T-helper 1 cell (primary cell): ENCODE results near the gene UBE2I.

Experiments used
- DNase-seq, 5 donors: peaks; one replicate each; pipeline ENCODE4 v3.0.0-alpha.2; 2012 to 2020

The UBE2I gene

DNA sequence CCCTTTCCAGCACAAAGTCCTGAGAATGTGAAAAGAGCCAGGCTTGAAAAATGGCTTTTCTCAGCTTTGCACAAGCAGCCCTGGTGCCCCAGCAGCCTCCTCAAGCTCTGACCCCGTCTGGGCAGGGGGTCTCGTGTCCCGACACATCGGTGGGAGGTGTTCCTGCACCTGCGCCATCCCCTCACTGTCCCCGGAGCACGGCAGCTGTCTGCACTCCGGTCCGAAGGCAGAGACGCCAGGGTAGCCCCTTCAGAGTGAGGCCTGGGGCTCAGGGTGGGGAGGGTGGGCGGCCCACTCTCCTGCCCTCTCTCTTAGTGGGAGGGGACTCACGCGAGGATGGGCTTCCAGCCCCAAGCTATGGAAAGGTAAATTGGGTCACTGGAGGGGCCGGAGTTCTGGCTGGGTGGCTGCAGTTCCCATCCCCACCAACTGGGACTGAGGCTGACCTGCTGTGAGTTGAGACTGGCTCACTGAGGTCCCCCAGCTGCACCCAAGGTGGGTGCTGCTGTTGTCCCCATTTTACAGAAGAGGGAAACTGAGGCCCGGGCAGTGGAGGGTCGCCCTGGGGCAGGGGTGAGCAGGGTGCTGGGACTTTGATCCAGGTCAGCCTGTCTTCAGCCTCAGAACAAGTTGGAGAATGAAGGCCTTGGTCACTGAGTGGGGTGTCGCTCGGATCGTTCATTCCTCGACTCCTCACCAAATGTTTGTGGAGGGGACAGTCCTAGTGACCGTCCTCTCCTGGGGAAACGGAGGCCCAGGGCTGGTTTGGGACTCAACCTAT is 21.7 kb downstream of the UBE2I start:
- DNase-seq = no peak

DNA sequence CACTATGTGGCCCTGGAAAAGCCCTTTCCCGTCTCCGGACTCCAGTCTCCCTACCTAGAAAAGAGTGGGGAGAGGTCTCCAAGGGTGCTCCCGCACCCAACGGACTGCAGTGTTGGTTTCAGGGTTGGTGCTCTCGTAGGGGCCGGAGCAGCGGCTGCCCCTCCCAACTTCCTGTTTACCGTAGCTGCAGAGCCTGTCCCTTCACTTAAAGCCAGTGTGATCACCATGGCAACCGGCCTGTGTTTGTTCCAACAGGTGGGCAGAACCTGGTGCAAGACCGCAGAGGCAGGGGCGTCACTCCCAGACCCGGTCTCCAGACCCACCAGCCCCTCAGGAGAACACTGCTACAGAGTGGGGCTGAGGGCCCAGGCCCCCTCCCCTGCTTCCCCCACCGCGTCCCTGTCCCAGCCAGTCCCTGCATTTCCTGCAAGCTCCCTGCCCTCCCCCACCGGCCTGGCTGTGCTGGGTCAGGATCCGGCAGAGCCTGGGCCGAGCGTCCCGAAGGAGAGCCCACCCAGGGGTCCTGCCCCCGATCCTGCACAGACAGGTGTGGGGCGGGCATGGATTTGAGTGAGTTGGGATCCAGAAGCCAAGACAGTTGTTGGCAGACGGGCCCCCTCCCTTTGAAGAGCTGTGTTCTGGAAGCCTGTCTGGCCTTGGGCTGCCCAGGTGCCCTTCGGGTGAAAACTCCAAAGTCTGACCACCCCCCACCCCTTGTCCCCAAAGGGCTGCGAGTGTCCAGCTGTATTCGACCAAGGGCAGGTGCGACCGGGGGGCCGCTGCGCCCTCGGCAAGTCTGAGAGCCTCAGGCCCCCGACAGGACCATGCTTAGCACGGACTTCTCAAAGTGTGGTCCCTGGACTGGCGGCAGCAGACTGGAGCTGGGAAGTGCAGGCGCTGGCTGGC is 22.5 kb downstream of the UBE2I start:
- peak in 4 of 5 donors; percentile 33 to 55 (median 42) for DNase-seq

DNA sequence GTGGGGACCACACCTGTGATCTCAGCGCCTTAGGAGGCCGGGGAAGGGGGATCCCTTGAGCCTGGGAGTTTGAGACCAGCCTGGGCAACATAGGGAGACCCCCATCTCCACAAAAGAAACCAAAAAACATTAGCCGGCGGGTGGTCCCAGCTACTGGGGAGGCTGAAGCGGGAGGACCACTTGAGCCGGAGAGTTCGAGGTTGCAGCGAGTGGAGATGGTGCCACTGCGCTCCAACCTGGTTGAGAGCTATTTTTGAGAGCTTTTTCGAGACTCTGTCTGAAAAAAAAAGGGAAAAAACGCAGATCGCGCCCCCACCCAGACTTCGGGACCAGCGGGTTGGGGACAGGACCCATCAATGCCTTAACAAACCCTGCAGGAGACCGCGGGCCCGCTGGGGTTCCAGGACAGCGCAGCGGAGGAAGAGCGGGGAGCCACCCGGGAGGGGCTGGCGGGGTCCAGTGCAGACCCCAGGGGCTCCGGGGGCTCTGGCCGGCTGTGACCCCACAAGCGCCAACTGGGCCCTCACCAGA is 23.2 kb downstream of the UBE2I start:
- no peak for DNase-seq

DNA sequence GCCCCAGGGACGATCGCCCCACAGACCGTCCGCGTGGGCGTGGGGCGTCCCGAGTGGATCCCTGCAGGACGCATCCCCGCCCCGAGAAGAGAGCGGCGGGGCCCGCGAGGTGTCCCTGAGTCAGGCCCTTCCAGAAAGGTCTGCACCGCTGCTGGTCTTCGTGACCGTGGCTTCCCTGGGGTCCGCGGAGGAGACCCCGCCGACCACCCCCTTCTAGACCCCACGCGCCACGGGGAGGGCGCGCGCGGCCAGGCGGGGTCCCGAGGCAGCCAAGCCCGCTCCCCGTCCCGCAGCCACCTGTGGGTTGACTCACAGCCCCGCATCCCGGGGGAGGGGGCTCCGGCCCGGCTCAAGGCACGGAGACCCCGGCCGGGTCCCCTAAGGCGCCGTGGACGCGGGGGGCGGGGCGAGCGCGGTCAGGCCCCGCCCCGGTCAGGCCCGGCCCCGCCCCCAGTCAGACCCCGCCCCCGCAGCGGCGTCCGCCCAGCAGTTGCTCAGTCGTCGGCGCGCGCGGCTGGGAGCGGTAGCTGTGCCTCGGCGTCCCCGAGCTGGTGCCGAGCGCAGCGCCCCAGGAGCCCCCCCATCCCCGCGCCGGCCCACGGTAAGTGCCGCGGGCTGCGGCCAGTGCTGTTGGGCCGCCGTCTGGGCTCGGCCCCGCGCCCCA is 23.8 kb downstream of the UBE2I start, which contains the start of gene BAIAP3:
BAIAP3 (plus strand) TSS at position 497 of the 664 bp plus-strand sequence. CDS start 4,905 bp downstream, outside the sequence.
- peak in 4 of 5 donors; percentile 26 to 59 (median 46) for DNase-seq

DNA sequence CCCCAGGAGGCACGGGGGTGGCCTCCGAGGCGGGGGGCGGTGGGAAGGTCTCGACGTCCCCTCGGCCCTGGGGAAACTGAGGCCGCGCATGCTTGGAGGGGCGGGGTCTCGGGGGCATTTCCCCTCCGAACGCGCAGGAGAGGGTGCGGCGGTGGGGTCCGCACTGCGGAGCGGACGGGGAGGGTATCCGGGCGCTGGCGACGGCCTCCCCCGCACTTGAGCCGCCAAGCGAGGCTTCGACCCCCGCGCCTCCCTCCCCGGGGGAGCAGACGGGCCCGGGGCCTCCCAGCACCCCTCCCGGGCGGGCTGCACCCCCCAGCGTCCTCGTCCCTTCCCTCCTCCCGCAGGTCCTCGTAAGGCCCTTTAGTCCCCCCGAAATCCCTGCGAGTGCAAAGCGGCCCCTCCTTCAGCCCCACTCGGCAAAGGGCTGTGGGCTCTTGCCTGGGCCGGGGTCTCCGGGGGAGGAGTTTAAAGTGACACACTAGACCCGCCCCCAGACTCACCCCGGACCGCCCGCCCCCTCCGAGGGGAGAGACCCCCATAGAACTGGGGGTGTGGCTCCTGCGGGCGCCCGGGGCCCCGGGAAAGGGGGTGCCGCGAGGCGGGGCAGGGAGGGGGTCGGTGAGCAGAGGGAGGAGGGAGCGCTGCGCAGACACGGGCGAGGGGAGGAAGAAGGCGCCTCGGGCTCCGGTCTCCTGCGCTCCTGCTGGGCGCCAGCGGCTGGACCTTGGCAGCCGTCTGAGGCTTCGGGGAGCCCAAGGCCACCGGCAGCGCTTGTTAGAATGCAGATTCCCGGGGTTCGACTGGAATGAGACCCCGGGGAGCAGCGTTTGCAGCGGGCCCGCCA is 24.6 kb downstream of the UBE2I start:
- DNase-seq = no peak

DNA sequence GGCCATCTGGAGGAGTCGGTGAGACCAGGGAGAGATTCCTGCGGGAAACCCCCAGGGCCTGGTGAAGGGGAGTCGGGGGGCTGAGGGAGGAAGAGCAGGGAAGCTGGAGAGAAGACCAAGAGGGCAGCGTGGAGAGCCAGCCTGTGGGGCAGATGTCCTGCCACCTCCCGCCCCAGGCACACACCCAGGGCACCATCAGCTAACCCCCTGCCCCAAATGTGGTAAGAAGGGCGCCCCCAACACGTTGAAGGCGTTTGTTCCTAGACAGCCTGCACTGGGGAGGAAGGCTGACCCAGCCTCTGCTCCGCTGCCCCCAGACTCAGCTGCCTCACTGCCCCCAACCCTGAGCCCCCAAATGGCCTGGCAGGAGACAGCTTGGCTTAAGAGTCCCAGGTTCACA is 25.3 kb downstream of the UBE2I start:
- DNase-seq = no peak

DNA sequence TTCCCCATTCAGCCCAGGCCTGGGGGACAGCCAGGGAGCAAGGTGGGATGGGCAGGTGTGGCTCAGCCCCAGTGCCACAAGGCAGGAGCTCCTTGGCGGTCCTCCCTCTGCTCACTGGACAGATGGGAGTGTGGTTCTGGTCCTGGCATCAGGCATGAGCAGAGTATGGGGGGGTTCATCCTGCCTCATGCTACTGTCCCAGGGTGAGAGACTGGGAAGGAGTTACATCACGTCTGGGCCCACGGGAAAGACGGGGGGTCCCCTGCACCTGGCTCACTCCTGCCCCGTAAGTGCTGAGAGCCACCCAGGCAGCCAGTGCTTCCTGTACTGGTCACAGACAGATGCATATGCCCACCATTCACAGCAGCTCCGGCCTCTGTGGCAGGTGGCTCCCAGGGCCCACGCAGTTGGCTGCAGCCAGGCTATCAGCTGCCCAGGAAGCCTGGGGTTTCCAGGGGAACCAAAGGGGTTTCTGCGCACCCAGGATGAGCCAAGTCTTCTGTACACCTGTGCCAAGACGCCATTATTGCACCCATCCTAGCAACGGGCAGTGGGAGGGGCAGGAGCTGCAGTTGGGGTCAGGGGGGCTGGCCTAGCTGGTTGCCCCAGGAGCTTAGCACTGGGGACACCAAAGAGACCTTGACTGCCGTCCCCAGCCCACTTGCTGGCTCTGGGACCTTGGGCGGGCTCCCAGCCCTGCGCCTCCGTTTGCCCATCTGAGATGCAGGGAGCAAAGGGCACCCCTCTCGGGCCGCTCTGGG is 26.0 kb downstream of the UBE2I start:
- no peak for DNase-seq

DNA sequence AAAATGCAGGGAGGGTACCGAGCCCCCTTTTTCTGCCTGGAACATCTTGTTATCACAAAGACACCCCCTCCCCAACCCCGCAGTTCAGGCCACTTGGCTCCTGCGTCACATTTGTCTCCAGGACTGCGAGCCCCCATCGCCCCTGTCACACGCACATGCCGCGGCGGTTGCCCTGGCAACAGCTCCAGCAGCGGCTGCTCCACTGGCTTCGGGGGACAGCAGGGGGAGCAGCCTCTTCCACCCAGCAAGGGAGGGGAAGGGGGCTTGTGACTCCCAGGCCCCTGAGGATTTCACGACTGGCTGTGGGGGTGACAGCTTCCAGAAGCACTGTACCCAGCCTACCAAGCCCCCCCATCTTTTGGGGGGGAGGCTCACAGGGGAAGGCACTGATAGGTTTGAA is 26.6 kb downstream of the UBE2I start:
- DNase-seq = no peak

DNA sequence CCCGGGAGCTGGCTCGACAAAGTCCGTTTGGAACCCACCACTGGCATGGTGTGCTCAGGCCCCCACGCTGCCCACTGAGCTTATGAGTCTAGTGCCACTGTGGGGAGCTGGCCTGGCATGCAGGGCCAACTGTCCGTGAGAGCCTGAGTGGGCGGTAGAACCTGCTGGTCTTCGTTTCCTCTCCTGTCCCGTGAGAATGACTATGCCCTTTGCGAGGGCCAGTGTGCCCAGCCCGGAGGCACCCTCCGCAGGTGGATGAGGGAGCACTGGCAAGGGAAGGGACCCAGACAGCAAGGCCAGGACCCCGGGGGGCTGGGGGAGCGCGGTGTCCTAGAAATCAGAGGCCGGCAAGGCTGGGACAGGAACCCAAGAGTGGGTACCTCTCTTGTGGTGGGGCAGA is 27.2 kb downstream of the UBE2I start:
- DNase-seq = no peak

DNA sequence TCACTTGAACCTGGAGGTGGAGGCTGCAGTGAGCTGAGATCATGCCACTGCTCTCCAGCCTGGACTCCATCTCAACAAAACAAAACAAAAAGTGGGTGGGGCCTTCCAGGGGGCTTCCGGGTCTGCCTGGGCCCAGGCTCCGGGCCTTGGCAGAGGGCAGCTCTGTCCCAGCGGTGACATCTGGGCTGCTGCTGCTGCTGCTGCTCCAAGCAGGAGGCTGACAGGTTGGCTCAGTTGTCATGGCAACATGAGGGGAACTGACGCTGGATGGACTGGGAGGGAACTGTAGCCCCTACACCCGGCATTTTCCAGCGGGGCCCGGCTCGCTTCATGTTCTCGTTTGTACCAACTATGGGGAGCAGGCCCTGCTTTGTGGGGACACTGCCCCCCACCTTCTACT is 28.1 kb downstream of the UBE2I start:
- DNase-seq = no peak

DNA sequence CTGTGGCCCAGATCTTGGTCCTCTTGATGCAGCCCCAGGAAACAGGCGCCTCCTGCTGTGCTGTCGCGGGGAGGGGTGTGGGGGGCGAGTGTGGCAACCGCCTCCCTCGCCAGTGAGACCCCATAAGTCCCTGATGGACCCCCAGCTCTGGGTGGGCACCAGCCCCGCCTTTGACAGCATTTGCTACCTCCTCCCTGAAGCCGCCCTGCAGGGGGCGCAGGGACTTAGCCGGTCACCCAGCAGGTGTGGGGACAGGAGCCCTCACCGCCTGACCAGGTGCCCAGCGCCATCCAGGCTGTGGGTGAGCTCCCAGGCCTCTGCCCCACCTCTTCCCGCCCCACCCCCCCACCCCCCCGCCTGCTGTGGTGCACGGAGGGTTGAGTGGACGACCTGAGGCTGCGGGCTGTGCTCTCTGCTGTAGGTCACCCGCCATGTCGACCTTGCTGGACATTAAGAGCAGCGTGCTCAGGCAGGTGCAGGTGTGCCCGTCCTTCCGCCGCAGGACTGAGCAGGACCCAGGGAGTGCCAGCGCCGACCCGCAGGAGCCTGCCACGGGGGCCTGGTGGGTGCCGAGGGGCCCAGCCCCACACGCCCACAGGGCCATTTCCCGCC is 28.8 kb downstream of the UBE2I start:
- no peak for DNase-seq

DNA sequence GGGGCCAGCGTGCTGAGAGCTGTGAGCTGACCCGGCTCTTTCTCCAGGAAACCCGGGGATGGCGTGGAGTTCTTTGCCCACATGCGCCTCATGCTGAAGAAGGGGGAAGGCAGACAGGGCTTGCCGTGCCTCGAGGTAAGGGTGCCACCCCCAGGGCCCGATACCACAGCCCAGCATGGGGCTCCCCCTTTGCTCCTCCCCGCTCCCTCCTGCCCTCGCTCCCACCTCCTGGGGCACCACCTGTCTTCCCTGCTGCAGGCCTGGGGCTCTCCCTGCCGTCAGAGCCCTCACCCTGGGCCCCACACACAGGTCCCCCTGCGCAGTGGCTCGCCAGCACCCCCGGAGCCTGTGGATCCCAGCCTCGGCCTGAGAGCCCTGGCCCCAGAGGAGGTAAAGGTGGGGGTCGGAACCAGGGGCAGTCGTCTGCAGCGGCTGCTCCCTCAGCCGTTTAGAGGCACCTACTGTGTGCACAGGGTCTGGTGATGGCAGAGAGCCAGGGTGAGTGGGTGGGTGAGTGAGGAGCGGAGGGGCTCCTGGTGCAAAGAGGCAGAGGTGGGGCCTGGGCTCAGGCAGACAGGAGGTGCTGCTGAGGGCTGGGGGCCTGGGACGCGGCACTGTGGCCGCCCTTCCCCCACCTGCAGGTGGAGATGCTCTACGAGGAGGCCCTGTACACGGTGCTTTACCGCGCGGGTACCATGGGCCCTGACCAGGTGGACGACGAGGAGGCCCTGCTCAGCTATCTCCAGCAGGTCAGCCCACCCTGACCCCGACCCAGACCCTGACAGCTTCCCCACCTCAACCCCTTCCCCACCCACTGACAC is 29.6 kb downstream of the UBE2I start:
- DNase-seq = no peak

DNA sequence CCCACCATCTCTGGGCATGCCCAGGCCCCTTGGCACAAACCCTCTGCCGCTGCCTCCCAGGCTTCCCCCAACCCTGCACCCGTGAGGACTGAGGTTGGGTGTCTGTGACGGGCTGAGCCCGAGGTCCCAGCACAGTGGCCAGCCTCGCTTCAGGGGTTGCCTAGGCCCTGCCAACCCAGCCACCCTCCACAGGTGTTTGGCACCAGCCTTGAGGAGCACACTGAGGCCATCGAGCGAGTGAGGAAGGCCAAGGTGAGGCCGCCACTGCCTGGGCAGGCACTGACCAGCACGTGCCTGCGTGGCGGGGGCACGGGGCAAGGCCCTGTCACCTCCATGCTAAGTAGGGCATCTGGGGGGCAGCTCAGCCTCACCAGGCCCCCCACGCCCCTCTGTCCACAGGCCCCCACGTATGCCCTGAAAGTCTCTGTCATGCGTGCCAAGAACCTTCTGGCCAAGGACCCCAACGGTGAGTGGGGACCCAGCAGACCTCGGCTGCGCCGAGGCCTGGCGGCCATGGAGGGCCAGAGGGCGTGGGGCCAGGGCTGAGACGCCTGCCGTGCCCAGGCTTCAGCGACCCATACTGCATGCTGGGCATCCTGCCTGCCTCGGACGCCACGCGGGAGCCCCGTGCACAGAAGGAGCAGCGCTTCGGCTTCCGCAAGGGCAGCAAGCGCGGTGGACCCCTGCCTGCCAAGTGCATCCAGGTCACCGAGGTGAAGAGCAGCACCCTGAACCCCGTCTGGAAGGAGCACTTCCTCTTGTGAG is 31.5 kb downstream of the UBE2I start:
- DNase-seq = no peak

DNA sequence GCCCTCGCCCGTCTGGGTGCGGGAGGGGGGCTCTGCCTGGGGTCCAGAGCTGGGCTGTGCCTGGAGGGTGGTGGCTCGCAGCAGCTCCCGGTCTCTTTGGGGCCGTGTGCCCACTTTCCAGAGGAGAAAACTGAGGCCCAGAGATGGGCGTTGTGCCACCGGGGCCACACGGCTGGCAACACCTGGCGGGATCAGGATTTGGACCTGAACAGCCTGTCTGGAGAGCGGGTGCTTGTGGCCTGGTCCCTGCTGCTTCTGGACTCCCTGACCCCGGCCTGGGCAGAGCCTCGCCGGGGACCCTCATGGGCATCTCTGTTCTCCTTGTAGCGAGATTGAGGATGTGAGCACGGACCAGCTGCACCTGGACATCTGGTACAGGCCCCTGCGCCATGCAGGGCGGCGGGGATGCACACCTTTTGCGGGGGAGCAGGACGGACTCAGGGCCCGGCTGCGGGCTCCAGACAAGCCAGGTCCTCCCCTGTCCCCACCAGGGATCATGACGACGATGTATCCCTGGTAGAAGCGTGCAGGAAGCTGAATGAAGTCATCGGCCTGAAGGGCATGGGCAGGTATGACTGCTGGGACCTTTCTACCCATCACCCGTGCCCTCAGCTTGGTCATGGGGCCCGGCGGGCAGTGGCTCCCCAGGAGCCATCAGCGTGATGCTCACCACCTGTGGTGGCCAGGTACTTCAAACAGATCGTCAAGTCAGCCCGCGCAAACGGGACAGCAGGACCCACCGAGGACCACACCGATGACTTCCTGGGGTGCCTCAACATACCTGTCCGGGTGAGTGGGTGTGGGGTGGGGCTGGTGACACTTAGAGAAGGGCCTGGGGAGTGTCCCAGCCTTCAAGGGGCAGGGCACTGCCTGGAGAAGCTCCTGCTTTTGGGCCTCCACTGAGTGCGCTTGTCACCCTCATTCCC is 32.3 kb downstream of the UBE2I start:
- no peak for DNase-seq

DNA sequence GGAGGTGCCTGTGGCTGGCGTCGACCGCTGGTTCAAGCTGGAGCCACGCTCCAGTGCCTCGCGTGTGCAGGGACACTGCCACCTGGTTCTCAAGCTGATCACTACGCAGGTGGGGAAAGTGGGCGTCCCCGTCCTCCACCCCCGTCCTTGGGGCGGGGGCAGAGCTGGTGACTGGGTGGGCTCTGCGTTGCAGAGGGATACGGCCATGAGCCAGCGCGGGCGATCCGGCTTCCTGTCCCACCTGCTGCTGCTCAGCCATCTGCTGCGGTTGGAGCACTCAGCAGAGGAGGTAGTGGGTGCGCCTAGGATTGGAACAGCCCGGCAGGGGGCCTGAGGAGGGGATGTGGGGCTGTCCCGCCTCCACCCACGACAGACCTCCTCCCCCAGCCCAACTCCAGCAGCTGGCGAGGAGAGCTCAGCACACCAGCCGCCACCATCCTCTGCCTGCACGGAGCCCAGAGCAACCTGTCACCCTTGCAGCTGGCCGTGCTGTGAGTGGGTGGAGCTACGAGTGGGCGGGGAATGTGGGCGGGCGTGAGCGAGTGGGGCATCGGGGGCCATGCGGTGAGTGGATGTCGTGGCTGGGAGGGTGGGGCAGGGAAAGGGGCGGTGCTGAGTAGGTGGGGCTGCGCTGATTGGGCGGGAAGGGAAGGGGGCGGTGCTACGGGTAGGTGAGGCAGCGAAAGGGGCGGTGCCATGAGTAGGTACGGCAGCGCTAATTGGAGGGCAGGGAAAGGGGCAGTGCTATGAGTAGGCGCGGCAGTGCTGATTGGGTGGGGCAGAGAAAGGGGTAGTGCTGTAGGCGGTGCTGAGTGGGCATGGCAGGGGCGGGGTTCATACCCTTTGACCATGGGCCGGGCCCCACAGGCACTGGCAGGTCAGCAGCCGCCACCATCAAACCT is 33.3 kb downstream of the UBE2I start:
- peak; percentile 94 to 98 (median 94) for DNase-seq

DNA sequence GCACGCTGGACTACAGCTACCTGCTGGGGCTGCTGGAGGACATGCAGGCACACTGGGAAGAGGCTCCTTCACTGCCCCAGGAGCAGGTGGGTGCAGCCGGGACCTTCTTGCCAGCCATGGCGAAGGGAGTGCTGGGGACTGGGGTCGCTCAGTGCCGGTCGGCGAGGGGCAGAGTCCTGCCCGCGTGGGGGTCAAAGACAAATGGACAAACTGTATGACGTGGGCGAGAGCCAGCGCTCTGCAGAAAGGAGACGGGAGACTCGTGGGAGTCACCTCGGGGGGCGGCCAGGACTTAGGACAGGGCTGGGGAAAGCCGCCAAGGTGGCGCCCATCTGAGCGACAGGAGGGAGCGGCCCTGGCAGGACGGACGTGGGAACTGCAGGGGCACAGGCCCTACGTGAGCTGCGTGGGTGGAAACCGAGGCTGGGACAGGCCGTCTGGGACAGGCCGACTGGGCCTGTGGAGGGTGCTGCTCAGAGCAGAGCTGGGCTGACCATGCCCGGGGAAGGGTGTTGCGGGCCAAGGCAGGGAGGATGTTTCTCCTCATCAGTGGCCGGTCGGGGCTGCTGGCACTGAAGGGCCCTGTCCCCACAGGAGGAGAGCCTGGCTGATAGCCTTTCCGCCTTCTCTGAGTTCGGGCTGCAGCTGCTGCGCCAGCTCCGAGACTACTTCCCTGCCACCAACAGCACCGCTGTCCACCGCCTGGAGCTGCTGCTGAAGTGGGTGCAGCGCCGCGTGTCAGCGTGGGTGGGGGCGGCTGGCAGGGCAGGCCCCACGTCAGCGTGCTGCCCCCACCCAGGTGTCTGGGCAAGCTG is 34.2 kb downstream of the UBE2I start:
- DNase-seq = no peak
